GM12892 (cell line): ENCODE measurements around the gene PYROXD2.

Experiments used
- DNase-seq: peaks from one replicate; pipeline ENCODE4 v3.0.0; 2011; ENCODE audit not compliant: insufficient read length
- FAIRE-seq: peaks from 2 replicates; lab custom pipeline; 2011; peaks lifted over from hg19 to GRCh38; lab: Jason Lieb, UNC
- POLR2A ChIP-seq: IDR thresholded peaks from 2 replicates; pipeline ENCODE4 v1.6.1; 2011; ENCODE audit warnings: low read depth, low read length, control low read depth
- POLR2AphosphoS5 ChIP-seq: IDR thresholded peaks from 2 replicates; pipeline ENCODE4 v1.6.1; 2011; ENCODE audit warnings: low read depth, low read length, control low read depth
- TAF1 ChIP-seq: IDR thresholded peaks from 2 replicates; pipeline ENCODE4 v1.6.1; 2011; ENCODE audit warnings: low read depth, mild to moderate bottlenecking, control low read depth, low read length, borderline replicate concordance

PYROXD2 gene

GRCh38 chr10:98410135-98410743 lies 4.7 kb downstream of the PYROXD2 start:
- FAIRE-seq (no peak), DNase-seq (no peak)
- TF ChIP-seq POLR2A (no peak), TAF1 (no peak), POLR2AphosphoS5 (no peak)

GRCh38 chr10:98408799-98409198 lies 6.2 kb downstream of the PYROXD2 start:
- no peak for DNase-seq
- TF ChIP-seq TAF1 (no peak), POLR2AphosphoS5 (no peak), POLR2A (no peak)
- FAIRE-seq: no peak

- FAIRE-seq: no peak
Observed at GRCh38 chr10:98407744-98408241, 7.2 kb downstream of the PYROXD2 start.

GRCh38 chr10:98407017-98407743 lies 7.8 kb downstream of the PYROXD2 start:
- no peak for TF ChIP-seq TAF1
- no peak for TF ChIP-seq POLR2A
- no peak for TF ChIP-seq POLR2AphosphoS5
- no peak for FAIRE-seq

More at GRCh38 chr10:98407744-98408241, 7.2 kb downstream of the PYROXD2 start:
- no peak for TF ChIP-seq TAF1
- no peak for DNase-seq

GRCh38 chr10:98405422-98405821 lies 9.6 kb downstream of the PYROXD2 start:
- no peak for DNase-seq
- TF ChIP-seq POLR2AphosphoS5: no peak
- TF ChIP-seq POLR2A: no peak
- TF ChIP-seq TAF1: no peak
- FAIRE-seq: no peak

More at GRCh38 chr10:98407017-98407743, 7.8 kb downstream of the PYROXD2 start:
- no peak for DNase-seq

GRCh38 chr10:98404571-98405359 lies 10.2 kb downstream of the PYROXD2 start:
- DNase-seq (peak; percentile 58), FAIRE-seq (no peak)
- TF ChIP-seq POLR2A (no peak), TAF1 (no peak), POLR2AphosphoS5 (no peak)

GRCh38 chr10:98403812-98404504 lies 11.0 kb downstream of the PYROXD2 start:
- no peak for TF ChIP-seq POLR2AphosphoS5
- no peak for TF ChIP-seq TAF1
- TF ChIP-seq POLR2A: no peak
- DNase-seq: no peak
- no peak for FAIRE-seq

GRCh38 chr10:98402931-98403718 lies 11.9 kb downstream of the PYROXD2 start:
- FAIRE-seq: peak; percentile 24
- no peak for TF ChIP-seq POLR2AphosphoS5
- no peak for TF ChIP-seq POLR2A
- no peak for TF ChIP-seq TAF1

GRCh38 chr10:98402478-98402877 lies 12.5 kb downstream of the PYROXD2 start:
- TF ChIP-seq POLR2A (no peak), POLR2AphosphoS5 (no peak), TAF1 (no peak)
- DNase-seq: no peak
- FAIRE-seq: no peak

More at GRCh38 chr10:98402931-98403718, 11.9 kb downstream of the PYROXD2 start:
- DNase-seq: no peak

GRCh38 chr10:98400482-98400881 lies 14.5 kb downstream of the PYROXD2 start:
- no peak for FAIRE-seq

More at GRCh38 chr10:98400482-98400881, 14.5 kb downstream of the PYROXD2 start:
- no peak for DNase-seq
- TF ChIP-seq TAF1 (no peak), POLR2AphosphoS5 (no peak), POLR2A (no peak)
